ENCODE data around the gene TMEM18. TPM values are rescaled to one million over a fixed set of nuclear protein-coding genes. Genes with fewer than 3 reads are reported as not detected.

The TMEM18 gene
- total RNA-seq, 1 experiment from 2014 or later, result 30.9 TPM

- no peak for DNase-seq (ENCODE audit: low read depth)
Observed at GRCh38 chr2:672606-672905, 4.7 kb downstream of the TMEM18 start.

DNA sequence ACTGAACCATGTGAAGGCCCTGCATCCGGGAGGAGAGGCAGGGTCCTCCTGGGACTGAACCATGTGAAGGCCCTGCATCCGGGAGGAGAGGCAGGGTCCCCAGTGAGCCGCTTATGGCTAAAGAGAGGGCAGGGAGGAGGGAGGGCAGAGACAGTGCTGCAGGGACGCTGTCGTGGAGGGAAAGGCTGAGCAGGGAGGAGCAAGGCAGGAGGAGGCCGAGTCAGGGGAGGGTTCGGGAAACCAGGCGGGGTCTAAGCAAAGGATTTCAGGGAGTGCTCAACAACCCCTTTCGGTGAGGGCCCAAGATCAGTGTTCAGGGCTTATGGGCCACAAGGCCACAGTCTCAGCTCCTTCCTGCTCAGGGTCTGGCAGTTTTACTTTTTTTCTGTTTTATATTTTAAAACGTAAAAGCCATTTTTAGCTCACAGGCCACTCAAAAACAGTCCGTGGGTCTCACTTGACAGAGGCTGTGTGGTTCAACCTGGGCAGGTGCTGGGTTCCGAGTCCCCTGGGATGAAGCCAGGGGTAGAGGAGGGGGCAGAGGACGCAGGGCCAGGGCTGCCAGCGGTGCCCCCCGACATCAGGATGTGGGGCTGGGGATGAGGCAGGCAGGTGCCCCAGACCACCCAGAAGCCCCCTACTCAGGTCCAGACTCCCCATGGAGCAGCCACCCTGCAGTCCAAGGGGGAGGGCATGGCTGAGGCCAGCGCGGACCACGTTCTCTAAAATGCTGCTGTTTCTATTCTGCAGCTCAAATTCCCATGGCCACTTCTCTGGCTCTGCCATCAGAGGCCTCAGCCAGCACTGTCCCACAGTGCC, 5.2 kb downstream of the TMEM18 start:
- DNase-seq (ENCODE audit: low read depth), result no peak

- no peak for DNase-seq (ENCODE audit: low read depth)
Observed at GRCh38 chr2:671072-671471, 6.1 kb downstream of the TMEM18 start.

DNA sequence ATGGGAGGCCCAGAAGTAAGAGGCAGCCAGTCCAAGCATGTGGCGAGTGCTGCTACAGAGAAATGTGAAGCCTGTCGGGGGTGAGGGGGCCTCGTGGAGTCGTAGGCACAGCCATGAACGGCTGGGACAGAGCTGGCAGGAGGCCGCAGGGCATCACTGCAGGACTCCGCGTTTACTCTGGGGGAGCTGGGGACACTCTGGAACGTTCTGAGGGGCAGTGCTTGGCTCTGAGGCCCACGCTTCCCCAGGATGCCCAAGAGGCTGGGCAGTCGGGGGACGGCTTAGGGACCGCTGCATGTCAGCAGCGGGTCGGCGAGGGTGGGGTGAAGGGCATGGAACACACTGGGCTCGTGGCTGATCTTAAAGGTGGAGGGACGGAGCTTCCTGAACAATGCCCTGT, 6.6 kb downstream of the TMEM18 start:
- DNase-seq (ENCODE audit: low read depth), result no peak

DNA sequence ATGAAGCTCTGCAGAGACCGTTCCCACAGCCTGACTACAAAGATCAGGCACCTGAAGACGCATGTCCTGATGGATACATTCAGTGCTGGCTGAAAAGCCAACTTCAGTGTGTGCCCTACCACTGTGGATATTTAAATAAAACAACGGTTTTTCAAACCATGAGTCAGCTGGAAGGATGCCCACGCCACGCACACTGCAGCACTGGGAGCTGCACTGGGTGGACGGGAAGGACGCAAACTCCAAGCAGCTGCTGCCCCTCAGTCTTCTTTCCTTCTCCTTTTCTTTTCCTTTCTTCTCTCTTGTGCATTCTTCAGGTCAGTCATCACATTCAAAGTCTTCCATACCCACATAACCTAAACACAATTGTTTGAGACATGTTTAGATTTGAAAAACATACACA, 7.9 kb downstream of the TMEM18 start:
- peak; percentile 36 for DNase-seq (ENCODE audit: low read depth)

DNA sequence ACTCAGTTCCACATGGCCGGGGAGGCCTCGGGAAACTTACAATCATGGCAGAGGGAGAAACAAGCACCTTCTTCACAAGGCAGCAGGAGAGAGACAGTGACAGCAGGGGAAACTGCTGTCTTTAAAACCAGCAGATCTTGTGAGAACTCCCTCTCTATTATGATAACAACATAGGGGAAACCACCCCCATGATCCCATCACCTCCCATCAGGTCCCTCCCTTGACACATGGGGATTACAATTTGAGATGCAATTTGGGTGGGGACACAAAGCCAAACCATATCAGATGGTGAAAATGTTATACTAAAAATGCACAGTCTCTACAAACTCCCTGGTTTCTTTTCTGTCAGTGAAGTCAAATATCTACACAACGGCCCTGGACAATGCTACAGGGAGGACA, 9.2 kb downstream of the TMEM18 start:
- DNase-seq (ENCODE audit: low read depth), result no peak

DNA sequence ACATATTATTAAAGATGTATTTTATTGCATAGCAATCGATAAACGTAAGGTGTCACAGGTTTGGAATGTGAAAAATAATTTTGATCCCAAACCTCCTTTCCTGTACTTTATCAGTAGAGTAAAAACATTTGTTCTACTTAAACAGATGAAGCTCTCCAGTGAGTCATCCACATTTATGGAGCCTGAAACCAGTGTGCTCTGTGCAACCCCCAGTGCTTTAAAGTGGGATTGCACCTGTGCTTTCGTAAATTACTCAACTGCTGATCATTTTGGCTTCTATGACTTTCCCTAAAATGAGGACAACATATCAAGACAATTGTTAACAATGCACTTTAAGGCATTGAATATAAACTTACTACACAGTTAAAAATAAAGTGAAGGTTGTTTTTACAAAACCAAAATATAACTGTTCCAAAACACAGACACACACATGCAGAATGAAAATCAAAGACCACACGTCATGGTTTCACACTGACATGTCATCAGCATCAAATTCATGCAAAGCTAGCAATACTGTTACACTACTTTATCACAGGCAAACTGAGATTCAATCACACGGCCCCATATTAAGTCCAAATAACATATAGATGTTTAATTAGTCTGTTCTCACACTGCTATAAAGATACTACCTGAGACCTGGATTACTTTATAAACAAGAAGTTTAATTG, 9.7 kb downstream of the TMEM18 start:
- DNase-seq (ENCODE audit: low read depth), result peak; percentile 69

- DNase-seq (ENCODE audit: low read depth), result no peak
Observed at GRCh38 chr2:666441-666840, 10.8 kb downstream of the TMEM18 start.

GRCh38 chr2:665340-666073, 11.7 kb downstream of the TMEM18 start:
- DNase-seq (ENCODE audit: low read depth), result no peak

- DNase-seq (ENCODE audit: low read depth), result no peak
Observed at GRCh38 chr2:664063-664462, 13.1 kb downstream of the TMEM18 start.

GRCh38 chr2:663221-663620, 14.0 kb downstream of the TMEM18 start:
- DNase-seq (ENCODE audit: low read depth), result no peak

DNA sequence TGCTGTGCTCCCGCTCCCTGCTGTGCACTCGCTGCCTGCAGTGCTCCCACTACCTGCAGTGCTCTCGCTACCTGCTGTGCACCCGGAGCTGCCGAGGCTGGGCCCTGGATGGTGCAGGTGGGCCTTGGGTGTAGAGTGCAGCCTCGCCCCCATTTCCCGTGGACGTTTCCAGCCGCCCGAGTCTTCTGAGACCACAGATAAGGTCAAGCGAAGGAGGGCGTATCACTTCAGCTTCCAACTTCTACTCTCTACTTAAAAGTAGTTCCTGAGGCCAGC, 15.9 kb downstream of the TMEM18 start:
- no peak for DNase-seq (ENCODE audit: low read depth)

GRCh38 chr2:660586-661359, 16.4 kb downstream of the TMEM18 start:
- DNase-seq (ENCODE audit: low read depth), result no peak

GRCh38 chr2:660029-660428, 17.2 kb downstream of the TMEM18 start:
- DNase-seq (ENCODE audit: low read depth), result no peak

- DNase-seq (ENCODE audit: low read depth), result no peak
Observed at GRCh38 chr2:658426-658825, 18.8 kb downstream of the TMEM18 start.

DNA sequence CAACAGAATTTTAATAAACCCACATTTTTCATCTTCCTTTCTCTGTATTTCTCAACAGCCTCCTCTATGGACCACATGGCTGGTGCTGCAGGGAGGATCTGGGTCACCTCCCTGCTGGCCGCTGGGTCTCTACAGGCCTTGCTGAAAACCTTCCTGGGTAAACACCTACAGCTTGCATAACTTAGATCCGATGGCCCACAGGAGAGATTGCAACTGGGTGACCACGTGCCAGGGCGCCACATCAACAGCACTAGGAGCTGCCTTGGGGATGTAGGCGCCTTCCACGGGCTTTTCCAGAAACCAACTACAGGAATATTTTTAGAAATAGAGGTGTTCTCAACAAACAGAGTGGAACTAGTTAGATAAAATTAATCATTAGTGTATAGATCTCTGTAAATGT, 19.4 kb downstream of the TMEM18 start:
- DNase-seq (ENCODE audit: low read depth), result no peak

- DNase-seq (ENCODE audit: low read depth), result no peak
Observed at GRCh38 chr2:656676-657075, 20.5 kb downstream of the TMEM18 start.

GRCh38 chr2:655626-656025, 21.6 kb downstream of the TMEM18 start:
- DNase-seq (ENCODE audit: low read depth), result no peak

- no peak for DNase-seq (ENCODE audit: low read depth)
Observed at GRCh38 chr2:654896-655295, 22.3 kb downstream of the TMEM18 start.

GRCh38 chr2:653645-654425, 23.4 kb downstream of the TMEM18 start:
- DNase-seq (ENCODE audit: low read depth), result no peak

DNA sequence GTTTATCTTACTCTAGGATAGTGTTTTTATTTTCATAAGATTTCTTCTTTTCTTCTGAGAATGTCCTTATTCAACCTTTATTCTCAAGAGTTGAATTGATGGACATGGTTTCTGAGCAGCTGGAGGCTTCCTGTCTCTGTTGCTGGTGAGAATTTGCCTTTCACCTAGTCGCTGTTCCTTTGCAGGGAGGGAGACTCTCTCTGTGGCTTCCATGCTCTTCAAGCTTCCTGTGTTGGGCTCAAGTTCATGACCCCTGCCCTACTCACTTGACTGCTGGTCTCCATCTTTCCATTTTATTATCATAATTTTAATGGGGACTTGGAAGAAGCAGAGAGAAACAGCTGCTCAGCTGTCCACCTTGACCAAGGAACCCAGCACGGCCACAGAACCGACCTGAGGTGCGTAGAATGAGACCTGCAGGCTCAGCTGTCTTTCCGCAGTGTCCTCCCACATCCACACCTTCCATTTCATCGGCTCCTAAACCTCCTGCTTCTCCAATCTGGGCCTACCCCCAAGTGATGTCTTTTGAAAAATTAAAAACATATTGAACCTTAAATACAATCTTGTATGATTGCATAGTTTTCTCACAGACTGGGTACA, 24.2 kb downstream of the TMEM18 start:
- DNase-seq (ENCODE audit: low read depth), result no peak
